Stimulated activated CD4-positive, alpha-beta T cell treated with anti-CD3 and anti-CD28 coated beads, Interleukin-4, amount 100 ng/mL, for 4 hours (primary cell): Measurements from ENCODE around the gene CRIP1.

Experiments used
- DNase-seq, 2 experiments: peaks; one replicate each; pipeline ENCODE4 v3.0.0-alpha.2; 2020

Gene CRIP1

GRCh38 chr14:105482486-105483110, 4.1 kb upstream of the CRIP1 start:
- DNase-seq, result no peak

GRCh38 chr14:105483300-105484068, 3.2 kb upstream of the CRIP1 start:
- no peak for DNase-seq

DNA sequence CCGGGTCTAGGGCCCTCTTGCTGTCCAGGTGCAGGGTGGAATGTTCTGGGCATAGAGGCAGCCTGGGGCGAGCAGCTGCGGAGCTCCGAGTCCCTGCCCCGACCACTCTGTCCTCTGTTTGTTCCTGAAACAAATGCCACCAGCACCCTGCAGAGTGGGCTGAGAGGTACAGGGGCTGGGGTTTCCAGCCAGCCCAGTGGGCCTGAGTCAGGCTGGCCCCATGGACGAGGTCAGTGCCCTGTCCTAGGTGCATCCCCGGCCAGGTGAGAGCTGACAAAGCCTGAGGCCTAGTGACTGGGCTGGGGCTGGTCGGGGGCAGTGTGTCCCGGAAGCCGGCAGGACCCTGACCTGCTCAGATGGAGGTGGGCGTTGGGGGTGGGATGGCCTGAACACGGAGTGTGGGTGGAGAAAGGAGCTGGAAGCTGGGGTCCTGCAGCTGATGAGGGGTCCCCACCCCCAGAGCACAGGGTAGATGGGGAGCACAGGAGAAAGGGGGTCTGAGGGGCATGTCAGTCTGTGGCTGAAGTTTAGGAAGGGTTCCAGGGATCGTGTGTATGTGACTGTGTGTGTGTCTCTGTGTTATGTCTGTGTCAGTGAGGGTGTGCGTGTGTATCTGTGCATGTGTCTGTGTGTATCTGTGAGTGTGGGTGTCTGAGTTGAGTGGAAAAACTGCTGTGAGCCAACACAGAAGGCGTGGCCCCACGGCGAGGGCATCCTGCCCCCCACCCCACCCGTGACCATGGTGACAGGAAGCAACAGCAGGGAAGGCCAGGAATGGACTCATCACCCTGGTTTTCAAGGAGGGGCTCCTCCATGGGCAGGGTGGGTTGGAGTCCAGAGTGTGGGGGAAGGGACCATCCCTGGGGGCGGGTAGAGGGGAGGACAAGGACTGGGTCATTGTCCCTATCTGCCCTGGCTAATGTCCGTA, 2.4 kb upstream of the CRIP1 start:
- DNase-seq, result peak in 1 of 2 experiments; percentile 73

DNA sequence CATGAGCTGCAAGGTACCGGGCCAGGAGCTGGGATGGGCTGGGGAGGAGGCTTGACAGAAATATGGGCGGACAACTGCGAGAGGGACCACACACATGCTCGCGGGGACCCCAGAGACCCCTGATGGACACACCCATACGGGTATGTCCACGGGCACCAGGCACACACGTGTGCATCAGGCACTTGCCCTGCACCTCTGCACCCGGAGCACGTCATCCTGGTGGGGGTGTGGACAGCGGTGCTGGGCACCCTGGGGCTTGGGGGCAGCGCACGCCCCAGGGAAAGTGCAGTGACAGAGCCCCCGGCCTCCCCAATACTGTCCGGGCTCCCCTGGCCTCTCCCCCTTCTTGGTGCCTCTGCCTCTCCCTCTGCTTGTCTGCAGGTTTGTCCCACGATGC, 1.7 kb upstream of the CRIP1 start:
- DNase-seq, result no peak

- peak in 1 of 2 experiments; percentile 32 for DNase-seq
Observed at GRCh38 chr14:105485739-105486162, 935 bp upstream of the CRIP1 start.

- no peak for DNase-seq
Observed at GRCh38 chr14:105486974-105487448, 325 bp downstream of the CRIP1 start.

DNA sequence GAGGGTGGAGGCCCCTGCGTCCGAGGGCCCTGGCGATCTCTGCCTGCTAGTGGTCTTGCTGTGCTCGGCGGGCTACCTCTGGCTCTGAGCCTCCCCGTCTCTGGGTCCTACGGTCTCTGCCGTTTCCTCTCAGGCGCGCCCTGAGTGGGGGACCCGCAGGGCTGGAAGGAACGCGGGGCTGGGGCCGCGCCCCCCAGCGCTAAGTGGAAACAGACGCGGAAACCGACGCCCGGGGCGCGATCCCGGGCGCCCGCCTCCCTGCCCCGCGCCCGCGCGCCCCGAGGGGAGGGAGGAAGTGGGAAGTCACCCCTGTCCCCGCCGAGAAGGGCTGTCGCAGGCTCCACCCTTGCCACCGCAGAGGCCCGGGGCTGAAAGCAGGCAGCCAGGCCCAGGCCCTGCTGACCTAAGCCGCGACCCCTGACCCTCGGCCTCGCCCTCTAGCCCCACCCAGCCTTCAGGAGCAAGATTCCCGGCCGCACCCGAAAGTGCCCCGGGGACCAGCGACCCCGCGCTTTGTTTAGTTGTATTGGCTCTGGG, 831 bp downstream of the CRIP1 start:
- peak in 1 of 2 experiments; percentile 54 for DNase-seq

- DNase-seq, result peak in 1 of 2 experiments; percentile 28
Observed at GRCh38 chr14:105487986-105488777, 1.5 kb downstream of the CRIP1 start.

- DNase-seq, result no peak
Observed at GRCh38 chr14:105488781-105489541, 2.3 kb downstream of the CRIP1 start.

DNA sequence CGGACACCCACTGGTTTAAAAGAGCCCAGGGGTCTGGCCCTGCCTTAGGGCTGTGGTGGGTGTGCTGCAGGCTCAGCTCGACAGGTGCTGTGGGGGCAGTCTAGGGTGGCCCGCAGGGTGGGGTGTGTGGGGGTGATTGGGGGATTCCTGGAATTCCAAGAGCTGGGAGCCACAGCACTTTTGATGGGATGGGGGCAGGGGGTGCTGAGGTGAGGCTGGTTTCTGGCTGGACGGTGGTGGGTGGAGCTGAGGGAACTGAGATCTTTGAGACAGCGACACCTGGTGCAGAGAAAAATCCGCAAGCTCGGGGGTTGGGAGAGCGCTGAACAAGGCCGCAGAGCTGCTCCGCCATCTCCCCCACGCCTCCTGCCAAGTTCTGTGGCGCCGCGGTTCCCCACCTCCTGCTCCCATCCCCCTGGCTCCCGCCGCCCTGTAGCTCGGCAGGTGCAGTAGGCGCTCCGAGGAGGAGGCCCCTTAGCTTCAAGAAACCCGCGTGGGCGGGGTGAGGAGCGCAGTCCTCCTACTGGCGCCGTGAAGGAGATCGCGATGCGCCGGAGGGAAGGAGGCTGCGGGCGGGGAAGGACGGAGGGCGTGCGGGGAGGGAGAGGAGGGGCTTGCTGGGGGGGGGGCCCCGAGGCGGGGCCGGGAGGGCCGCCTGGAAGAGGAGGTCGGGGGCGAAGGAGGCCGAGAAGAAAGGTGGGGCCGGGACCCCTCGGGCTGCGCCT, 3.0 kb downstream of the CRIP1 start:
- DNase-seq, result peak; percentile 73 to 82

- no peak for DNase-seq
Observed at GRCh38 chr14:105490267-105490571, 3.5 kb downstream of the CRIP1 start.

DNA sequence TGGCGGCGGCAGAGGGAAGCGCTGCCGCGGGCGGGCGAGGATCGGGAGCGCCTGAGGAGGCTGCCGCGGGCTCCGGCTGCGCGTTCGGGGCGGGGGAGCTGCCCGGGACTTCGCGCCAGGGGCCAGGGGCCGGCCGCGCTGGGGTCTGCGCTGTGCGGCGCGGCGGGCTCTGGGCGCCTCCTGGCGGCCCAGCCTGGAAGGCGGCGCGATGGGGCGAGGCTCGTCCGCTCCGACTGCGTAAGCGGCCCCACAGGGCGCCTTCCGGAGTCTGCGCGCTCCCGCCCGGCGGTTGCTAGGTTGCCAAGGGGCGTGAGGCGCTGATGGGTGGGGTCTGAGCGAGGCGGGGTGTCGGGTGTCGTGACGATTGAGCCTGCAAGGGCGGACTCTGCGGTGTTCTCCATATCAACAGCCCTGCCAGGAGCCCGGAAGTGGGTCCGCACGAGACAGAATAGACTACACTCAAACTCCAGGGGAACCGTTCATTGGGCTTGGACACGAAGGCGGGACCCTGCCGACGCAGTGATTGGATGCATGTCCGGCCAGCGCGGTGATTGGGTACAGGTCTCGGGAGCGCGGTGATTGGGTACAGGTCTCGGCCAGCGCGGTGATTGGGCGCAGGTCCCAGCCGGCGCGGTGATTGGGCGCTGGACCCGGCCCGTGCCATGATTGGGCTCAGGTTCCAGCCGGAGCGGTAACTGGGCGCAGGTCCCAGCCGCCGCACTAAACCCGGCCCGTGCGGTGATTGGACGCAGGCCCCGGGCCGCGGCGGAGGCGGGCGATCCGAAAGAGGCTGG, 4.1 kb downstream of the CRIP1 start, which contains the start of gene TEDC1:
Gene TEDC1, plus strand, starts transcription at position 675 of the 794 bp plus-strand sequence. CDS start 130 bp downstream, outside the sequence.
- DNase-seq, result peak; percentile 97 to 99

DNA sequence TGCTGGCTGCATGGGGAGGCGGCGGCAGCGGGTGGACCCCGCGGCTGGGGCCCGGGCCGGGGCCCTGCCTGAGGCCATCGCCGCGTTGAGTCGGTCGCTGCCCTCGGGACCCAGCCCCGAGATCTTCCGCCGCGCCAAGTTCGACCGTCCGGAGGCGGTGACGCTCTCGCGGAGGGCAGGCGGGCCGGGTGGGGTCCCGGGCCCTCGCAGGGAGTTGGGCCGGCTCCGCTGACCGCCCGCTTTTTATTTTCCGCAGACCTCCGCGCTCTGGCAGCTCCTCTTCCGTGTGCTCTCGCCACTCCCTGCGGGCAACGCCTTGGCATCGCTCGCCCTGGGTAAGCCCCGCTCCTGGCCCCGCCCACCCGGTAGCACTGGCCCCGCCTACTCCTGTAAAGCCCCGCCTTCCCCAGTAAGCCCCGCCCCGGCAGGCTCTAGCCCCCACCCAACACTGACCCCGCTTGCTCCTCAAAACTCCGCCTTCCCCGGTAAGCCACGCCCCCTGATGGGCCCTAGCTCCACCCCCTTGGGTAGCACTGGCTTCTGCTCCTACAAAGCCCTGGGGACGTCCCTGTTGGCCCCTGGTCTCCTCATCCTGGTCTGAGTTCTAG, 4.8 kb downstream of the CRIP1 start:
- DNase-seq, result peak; percentile 80 to 83

GRCh38 chr14:105492031-105492970, 5.6 kb downstream of the CRIP1 start:
- DNase-seq, result no peak

DNA sequence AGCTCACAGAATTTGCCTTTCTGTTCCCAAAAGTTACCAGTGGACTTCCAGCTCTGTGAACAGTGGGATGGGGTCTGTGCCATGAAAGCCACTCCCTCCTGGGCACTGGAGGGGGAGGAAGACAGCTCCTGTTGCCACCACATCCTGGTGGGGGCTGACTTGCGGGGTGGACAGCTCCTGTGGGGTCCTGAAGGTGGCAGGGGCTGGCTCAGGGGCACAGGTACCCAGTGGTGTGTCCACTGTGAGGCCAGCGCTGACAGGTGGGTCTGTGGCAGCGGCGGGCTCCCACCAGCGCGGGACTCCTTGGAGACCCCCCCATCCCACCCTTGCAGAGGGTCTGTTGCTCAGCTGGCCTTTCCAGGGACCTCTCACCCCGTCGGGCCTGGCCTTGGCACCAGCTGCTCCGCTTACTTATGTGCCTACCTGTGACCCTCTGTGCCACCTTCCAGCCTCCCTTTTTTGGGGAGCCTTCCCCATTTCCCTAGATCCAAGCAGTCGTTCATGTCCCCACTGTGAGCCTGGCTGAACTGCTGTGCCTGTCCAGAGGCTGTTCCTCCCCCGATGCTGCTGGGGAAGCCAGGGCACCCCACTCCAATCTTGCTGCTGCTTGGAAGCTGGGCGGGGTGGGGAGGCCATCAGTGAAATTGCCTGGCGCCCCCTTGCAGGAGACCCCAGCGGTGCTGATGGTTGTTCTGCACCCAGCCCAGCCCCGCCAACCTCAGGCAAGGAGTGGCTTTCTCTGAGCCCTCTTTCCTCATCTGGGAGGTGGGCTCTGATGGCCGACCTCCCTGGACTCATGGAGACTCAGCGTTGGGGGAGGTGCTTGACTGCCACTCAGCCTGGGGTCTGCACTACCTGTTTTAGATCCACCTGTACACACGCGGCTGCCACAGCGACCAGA, 6.5 kb downstream of the CRIP1 start:
- DNase-seq, result no peak

GRCh38 chr14:105493921-105494605, 7.4 kb downstream of the CRIP1 start:
- DNase-seq, result no peak

GRCh38 chr14:105494606-105494929, 7.9 kb downstream of the CRIP1 start:
- no peak for DNase-seq
